IPS-20b (cell line): ENCODE measurements around the gene HAGHL.
A peak's percentile ranks its signal among the peaks of the same experiment; 100 is the strongest.

Experiments
- H3K27ac ChIP-seq: one replicate; pipeline ENCODE4 v1.5.1; 2013; ENCODE audit warnings: low read length
- H3K27me3 ChIP-seq: 2 replicates; pipeline ENCODE4 v1.6.1; 2013; ENCODE audit warnings: mild to moderate bottlenecking, low read length, inconsistent platforms; ENCODE audit not compliant: insufficient read depth
- H3K36me3 ChIP-seq: 2 replicates; pipeline ENCODE4 v1.6.1; 2013; ENCODE audit warnings: low read depth, mild to moderate bottlenecking, inconsistent platforms, low read length, moderate library complexity; ENCODE audit not compliant: insufficient read depth
- H3K4me1 ChIP-seq: 2 replicates; pipeline ENCODE4 v1.6.1; 2013; ENCODE audit warnings: mild to moderate bottlenecking, control low read depth, inconsistent platforms, low read length, moderate library complexity; ENCODE audit not compliant: insufficient read depth
- H3K4me3 ChIP-seq: 2 replicates; pipeline ENCODE4 v1.5.1; 2013; ENCODE audit warnings: mild to moderate bottlenecking, low read length, inconsistent platforms
- H3K9ac ChIP-seq: 2 replicates; pipeline ENCODE4 v1.6.1; 2013; ENCODE audit warnings: low read depth, mild to moderate bottlenecking, inconsistent platforms, low read length, moderate library complexity
- H3K9me3 ChIP-seq: 2 replicates; pipeline ENCODE4 v1.6.1; 2013; ENCODE audit warnings: mild to moderate bottlenecking, low read depth, low read length, inconsistent platforms; ENCODE audit not compliant: insufficient read depth

The HAGHL gene

GRCh38 chr16:704552-705380 is 22.1 kb upstream of the HAGHL start:
- no peak overlapping the region for H3K4me3 ChIP-seq
- no peak overlapping the region for H3K27ac ChIP-seq
- no peaks in the 10 kb centered on the region for H3K4me1 ChIP-seq
- H3K9me3 ChIP-seq = no peaks in the 10 kb centered on the region
- no peaks in the 10 kb centered on the region for H3K36me3 ChIP-seq
- peaks cover 93% of the 10 kb centered on the region for H3K27me3 ChIP-seq
- H3K9ac ChIP-seq = no peak overlapping the region

GRCh38 chr16:705431-706188 is 21.3 kb upstream of the HAGHL start, which contains the start of gene FBXL16:
Gene FBXL16, minus strand, starts transcription at chr16:705801. Its CDS starts 8,396 bp downstream, at chr16:697405.
- H3K4me1 ChIP-seq = no peaks in the 10 kb centered on the region
- H3K9me3 ChIP-seq = no peaks in the 10 kb centered on the region
- peaks cover 93% of the 10 kb centered on the region for H3K27me3 ChIP-seq
- peak within 1 kb of the TSS; percentile 54 for H3K4me3 ChIP-seq
- no peak within 1 kb of the TSS for H3K9ac ChIP-seq
- H3K36me3 ChIP-seq = no peaks in the 10 kb centered on the region
- no peak within 1 kb of the TSS for H3K27ac ChIP-seq

- peak overlapping the region; percentile 54 for H3K4me3 ChIP-seq
- H3K9me3 ChIP-seq = no peaks in the 10 kb centered on the region
- H3K27me3 ChIP-seq = peaks cover 87% of the 10 kb centered on the region
- no peaks in the 10 kb centered on the region for H3K36me3 ChIP-seq
- H3K27ac ChIP-seq = no peak overlapping the region
- no peaks in the 10 kb centered on the region for H3K4me1 ChIP-seq
- no peak overlapping the region for H3K9ac ChIP-seq
Observed at GRCh38 chr16:706189-707061, 20.5 kb upstream of the HAGHL start.

- H3K27me3 ChIP-seq = peaks cover 82% of the 10 kb centered on the region
- no peaks in the 10 kb centered on the region for H3K4me1 ChIP-seq
- no peaks in the 10 kb centered on the region for H3K36me3 ChIP-seq
- no peak overlapping the region for H3K27ac ChIP-seq
- H3K9me3 ChIP-seq = no peaks in the 10 kb centered on the region
- H3K9ac ChIP-seq = no peak overlapping the region
- H3K4me3 ChIP-seq = no peak overlapping the region
Observed at GRCh38 chr16:707062-707538, 19.8 kb upstream of the HAGHL start.

GRCh38 chr16:708019-708418 is 18.9 kb upstream of the HAGHL start:
- H3K36me3 ChIP-seq = no peaks in the 10 kb centered on the region
- H3K27ac ChIP-seq = no peak overlapping the region
- H3K9ac ChIP-seq = no peak overlapping the region
- no peak overlapping the region for H3K4me3 ChIP-seq
- no peaks in the 10 kb centered on the region for H3K9me3 ChIP-seq
- H3K27me3 ChIP-seq = peaks cover 74% of the 10 kb centered on the region
- H3K4me1 ChIP-seq = no peaks in the 10 kb centered on the region

- Histone ChIP-seq H3K9me3 (no peaks in the 10 kb centered on the region), H3K4me3 (no peak overlapping the region), H3K27me3 (peaks cover 71% of the 10 kb centered on the region), H3K4me1 (no peaks in the 10 kb centered on the region), H3K36me3 (no peaks in the 10 kb centered on the region), H3K27ac (no peak overlapping the region), H3K9ac (no peak overlapping the region)
Observed at GRCh38 chr16:708959-709358, 17.9 kb upstream of the HAGHL start.

GRCh38 chr16:709566-710499 is 17.1 kb upstream of the HAGHL start:
- H3K9me3 ChIP-seq = no peaks in the 10 kb centered on the region
- H3K9ac ChIP-seq = no peak overlapping the region
- no peaks in the 10 kb centered on the region for H3K36me3 ChIP-seq
- no peak overlapping the region for H3K4me3 ChIP-seq
- H3K4me1 ChIP-seq = no peaks in the 10 kb centered on the region
- H3K27ac ChIP-seq = no peak overlapping the region
- H3K27me3 ChIP-seq = peaks cover 70% of the 10 kb centered on the region

- no peak overlapping the region for H3K9ac ChIP-seq
Observed at GRCh38 chr16:710500-711075, 16.3 kb upstream of the HAGHL start.

GRCh38 chr16:711084-711483 is 15.8 kb upstream of the HAGHL start:
- H3K4me3 ChIP-seq = no peak overlapping the region
- H3K36me3 ChIP-seq = no peaks in the 10 kb centered on the region
- no peak overlapping the region for H3K27ac ChIP-seq
- H3K9me3 ChIP-seq = no peaks in the 10 kb centered on the region
- peaks cover 2% of the 10 kb centered on the region; the same call in 1 of the 2 replicates for H3K4me1 ChIP-seq
- no peak overlapping the region for H3K9ac ChIP-seq
- peaks cover 74% of the 10 kb centered on the region for H3K27me3 ChIP-seq

More at GRCh38 chr16:710500-711075, 16.3 kb upstream of the HAGHL start:
- Histone ChIP-seq H3K9me3 (no peaks in the 10 kb centered on the region), H3K27me3 (peaks cover 71% of the 10 kb centered on the region), H3K36me3 (no peaks in the 10 kb centered on the region), H3K27ac (no peak overlapping the region), H3K4me1 (no peaks in the 10 kb centered on the region), H3K4me3 (no peak overlapping the region)

- Histone ChIP-seq H3K4me1 (peaks cover 3% of the 10 kb centered on the region; the same call in 1 of the 2 replicates), H3K9ac (no peak overlapping the region), H3K27ac (no peak overlapping the region), H3K27me3 (peaks cover 74% of the 10 kb centered on the region), H3K9me3 (no peaks in the 10 kb centered on the region), H3K36me3 (no peaks in the 10 kb centered on the region), H3K4me3 (no peak overlapping the region)
Observed at GRCh38 chr16:711548-712320, 15.2 kb upstream of the HAGHL start.
